ENCODE measurements around the gene CCDC187.

CCDC187 gene

DNA sequence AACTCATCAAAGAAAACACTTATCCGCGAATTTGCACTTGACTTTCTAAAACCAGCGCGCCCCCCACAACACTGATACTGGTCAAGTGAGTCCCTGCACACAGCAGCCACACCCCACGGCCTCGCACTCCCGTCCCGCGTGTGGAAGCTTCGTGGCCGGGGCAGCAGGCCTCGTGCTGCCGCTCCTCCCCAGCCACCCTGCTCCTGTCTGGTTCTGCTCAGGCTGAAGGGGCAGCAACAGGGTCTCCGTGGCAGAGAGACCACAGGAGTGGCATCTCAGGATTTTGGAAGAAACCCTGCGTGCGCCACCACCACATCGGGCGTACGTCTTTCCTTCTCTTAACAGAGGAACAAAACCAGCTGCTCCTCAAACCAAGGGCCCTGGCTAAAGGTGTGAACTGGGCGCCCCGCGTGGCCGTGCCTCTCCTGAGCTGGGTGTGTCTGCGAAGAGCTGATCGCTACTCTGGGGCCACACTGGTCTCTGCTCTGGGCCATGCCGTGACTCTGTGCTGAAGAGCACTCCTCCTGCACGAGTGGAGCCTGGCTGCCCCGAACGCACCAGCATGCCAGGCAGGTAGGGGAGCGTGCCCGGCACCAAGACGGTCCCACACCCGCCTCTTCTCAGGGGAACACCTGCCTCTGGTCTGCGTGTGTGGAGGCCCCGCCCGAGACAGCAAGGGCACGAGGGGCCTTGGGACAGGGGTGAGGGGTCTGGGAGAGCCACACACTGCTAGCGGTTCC is 81.6 kb downstream of the CCDC187 start:
- DNase-seq: no peak

DNA sequence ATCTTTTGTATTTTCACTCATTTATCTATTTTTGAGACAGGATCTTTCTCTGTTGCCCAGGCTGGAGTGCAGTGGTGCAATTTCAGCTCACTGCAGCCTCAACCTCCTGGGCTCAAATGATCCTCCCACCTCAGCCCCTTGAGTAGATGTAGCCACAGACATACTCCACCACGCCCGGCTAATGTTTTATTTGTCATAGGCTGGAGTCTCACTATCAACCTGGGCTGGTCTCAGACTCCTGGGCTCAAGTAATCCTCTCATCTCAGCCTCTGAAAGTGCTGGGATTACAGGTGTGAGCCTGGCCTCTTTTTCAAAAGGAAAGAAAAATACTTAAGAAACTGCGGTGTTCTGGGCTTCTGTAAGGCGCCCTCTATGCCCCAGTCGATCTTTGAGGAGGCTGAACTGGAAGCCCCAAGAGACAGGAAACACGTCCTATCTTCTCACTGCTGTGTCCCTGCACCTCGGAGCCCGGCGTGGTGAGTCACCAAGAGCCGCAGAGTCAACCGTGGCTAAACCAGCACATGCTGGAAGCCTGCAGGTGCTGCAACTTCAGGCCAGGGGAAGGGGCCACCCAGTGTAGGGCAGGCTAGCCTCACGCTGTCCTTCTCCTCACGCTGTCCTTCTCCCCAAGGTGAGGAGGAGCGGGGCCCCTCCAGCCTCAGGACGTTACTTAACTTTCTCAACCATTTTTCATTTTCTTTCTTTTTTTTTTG is 83.7 kb downstream of the CCDC187 start:
- DNase-seq: no peak

DNA sequence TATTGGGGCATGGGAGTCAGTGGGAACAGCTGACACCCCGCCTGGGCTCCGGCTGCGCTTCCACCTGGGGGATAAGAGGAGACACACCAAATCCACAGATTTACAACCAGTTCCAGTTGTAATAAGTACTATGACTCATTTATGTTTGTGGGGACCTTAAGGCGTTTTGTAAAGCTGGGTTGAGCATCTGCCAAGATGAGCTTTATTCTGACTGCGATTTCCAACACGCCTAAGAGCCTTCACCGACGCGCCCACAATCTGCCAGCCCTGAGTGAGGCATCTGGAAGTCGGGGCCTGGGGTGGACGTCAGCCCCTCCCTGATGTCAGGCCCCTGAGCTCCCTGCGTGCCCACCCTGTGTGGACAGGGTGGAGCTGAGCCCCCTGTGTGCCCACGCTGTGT is 84.6 kb downstream of the CCDC187 start:
- DNase-seq: no peak

DNA sequence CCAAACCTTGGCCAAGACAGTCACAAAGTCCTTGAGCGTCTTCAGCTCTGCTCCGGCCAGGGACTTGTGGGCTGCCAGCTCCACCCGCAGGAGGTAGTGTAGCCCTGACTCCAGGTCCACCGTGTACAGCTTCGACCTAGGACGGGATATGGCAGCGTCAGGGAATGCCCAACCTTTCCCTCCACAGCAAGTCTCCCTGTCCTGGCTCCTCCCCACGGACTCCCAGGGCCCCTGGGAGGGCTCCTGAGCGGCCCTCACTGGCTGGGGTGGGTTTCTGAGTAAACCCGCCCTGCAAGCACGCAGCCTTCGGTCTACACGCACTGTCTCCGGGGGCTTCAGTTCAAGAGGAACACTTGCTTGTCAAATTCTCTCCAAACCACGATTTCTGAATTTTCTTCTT is 85.2 kb downstream of the CCDC187 start:
- DNase-seq: no peak

DNA sequence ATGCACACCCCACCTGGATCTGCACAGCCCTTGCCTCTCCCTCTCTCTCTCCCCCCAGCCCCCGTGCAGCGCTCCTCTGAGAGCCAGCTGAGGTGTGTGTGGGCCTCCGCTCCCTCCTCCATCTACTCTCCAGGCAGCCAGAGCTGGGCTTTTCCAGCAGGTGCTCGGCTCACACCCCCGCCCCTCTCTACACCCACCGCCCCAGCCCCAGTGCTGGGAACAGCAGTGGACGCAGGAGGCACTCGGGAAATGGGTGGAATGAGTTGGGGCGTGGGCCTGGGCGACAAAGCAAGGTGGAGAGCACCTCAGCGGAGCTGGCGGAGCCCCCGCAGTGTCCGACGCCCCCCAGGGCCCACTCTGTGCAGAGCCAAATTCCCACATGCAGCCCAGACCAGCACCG is 85.6 kb downstream of the CCDC187 start:
- DNase-seq: no peak

DNA sequence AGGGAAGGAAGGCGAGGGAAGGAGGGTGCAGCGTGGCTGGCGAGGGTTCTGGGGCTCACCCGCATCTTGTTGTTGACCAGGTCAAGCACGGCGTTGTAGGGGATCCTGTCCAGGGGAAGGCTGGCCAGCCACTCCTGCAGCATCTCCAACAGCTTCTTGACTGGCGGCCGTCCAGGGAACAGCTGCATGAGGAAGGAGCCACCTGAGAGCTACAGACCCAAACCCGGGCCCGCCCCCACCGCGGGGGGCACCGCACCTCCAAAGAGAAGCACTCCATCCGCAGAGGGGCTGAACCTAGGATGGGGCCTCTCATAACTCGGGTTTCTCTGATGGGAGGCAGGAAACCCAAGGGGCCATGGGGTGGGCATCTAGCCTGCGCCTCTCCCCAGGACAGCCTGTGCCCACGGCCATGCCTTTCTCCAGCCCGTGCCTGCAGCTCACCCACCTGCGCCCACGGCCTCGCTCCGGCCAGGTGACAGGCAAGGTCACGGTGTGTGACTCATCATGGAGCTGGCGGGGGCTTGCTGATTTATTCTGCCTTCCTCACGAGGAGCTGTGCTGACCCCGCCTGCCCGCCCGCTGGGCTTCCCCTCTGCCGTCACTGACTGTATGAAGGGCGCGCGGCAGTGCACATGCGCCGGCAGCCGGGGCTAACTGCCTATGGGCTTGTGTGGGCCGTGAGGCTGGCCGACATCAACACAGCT is 87.2 kb downstream of the CCDC187 start:
- no peak for DNase-seq

DNA sequence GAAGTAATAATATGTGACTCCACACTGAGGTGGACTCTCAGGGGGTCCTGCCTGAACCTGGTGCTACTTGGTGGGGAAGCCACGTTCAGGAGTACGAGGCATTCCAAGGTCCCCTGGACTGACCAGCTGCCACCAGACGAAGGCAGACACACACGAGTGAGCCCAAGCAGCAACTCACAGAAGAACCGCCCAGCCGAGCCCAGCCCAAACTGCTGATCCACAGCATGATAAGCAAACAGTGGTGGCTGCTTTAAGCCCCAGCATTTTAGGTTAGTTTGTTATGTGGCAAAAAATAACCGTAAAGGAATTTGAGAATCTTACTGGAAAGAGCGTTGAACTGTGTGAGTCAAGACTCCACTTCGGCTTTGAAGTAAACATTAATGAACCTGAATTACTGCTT is 90.2 kb downstream of the CCDC187 start:
- no peak for DNase-seq

DNA sequence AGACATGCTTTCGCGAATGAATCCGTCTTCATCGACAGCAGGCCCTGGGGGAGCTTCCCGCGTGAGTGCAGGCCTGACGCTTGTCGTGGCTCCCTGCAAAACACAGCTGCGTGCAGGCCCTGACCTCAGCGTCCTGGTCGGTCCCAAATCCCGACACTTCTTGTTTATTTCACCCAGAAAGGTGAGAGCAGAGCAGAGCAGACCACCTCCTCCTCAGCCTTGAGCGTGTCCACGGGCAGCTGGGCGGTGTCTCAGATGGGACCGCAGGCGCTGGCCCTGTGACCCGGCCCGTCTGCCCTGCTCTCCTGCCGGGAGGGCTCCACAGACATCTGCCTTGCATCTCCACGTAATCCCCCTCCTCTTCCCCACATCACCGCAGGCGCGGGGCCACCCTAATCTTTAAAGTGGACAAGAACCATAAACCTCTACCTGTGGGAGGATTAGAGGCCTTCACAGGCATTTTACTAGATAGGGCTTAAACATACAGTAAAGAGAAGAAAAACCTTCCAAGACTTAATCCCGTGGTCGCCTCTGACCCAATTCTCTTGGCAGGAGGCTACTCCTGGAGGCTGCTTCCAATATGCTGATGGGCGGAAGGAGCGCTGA is 91.4 kb downstream of the CCDC187 start:
- DNase-seq: no peak

DNA sequence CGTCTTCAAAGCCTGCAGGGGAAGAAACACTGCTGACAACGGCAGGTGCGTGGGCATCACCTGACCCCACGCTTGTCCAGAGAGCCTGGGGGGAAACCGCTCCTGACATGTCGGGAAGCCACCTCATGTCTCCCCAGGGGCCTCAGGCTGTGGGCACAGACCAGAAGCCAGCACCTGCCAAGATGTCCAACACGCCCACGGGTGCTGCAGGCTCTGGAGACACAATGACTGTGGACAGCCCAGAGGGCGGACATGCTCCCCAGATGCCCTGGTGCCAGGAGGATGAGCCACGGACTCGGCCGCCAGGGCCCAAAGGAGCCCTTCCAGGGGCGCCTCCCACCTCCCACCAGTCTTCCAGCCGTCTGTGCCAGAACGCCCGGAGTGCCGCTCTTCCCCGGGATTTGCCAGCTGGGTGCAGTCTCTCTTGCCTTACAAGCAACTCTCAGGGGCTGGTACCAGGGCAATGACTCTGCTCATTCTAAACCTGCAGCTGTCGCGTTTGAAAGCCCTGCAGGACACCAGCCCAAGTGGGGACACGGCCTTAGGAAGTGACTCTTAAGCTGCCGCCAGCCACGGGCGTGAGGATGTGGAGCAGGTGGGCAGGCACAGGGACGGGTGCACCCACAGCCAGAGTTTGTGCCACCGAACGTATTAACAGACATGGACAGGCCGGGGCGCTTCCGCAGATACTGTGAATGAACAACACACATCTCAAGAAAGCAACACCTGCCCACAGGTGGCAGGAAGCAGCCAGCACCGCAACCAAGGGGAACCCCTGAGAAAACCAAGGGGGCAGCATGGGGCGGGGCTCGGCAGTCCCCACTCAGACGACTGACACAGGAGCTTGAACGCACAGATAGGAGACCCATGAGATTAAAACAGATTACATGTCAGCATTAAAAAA is 92.2 kb downstream of the CCDC187 start:
- DNase-seq: no peak

DNA sequence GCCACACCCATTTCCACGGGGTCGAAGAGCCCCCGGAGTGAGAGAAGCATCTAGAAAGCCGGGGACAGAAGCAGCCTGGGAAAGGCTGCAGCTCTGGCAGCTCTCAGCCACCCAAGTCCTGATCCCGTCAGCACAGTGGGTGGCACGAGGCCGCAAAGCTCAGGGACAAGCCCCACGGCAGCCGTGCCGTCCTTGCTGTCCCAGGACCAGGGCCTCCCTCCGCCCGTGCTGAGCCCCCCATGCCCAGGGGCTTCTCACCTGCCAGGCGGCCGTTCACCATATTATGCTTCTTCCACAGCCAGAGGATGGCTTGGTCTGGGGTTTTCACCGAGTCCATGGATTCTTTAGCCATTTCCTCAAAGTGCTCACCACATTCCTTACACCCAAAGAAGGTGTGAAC is 92.9 kb downstream of the CCDC187 start:
- no peak for DNase-seq

DNA sequence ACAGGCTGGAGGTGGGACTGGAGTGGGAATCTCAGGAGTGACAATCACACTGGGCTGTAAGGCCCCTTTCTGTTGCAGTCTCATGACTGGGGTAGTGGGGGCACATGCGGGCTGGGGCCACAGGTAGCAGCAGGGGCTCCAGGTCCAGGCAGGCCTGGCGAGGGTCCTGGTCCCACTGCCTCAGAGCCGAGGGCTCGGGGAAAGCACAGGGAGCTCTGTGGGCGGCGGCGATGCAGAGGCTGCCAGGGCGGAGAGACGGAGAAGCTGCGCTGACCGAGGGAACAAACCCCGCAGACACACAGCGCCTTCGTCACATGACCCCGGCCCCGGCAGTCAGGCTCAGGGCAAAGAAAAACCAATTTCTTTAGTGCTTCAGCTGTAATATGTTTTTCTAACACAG is 93.6 kb downstream of the CCDC187 start:
- no peak for DNase-seq

DNA sequence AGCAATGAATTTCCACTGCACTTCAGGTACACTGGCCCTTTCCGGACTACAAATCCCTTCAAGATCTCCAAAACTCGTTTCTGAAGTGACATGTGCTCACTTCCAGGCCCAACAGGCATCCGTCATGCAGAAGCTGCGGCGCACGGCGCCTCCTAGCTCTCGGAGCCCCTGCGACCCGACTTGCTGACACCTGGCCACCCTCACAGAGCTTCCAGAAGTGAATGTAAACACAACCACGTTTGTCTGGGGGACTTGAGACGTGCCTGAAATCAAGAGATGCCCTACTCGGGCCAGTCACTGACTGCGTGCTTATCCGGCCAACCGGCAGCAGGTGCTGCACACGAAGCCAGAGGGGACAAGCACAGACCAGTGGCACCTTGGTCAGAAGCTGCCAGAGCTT is 94.1 kb downstream of the CCDC187 start:
- no peak for DNase-seq

DNA sequence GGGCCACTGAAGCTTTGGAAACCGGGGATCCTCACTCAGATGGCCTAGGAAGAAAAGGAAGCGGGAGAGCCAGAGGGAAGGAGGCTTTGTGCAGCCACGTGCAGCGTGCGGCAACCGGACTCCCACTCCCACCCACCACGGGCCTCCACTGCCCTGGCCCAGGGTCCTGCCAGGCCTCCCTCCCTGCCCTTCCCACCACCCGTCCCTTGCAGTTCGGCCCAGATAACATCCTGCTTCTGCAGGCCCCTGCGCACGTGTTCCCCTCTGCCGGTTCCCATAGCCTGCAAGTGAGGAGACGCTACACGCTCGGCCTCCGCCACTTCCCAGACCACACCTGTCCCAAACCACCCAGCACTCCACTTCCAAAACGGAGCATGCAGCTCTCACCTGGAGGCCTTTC is 94.7 kb downstream of the CCDC187 start:
- DNase-seq: no peak

DNA sequence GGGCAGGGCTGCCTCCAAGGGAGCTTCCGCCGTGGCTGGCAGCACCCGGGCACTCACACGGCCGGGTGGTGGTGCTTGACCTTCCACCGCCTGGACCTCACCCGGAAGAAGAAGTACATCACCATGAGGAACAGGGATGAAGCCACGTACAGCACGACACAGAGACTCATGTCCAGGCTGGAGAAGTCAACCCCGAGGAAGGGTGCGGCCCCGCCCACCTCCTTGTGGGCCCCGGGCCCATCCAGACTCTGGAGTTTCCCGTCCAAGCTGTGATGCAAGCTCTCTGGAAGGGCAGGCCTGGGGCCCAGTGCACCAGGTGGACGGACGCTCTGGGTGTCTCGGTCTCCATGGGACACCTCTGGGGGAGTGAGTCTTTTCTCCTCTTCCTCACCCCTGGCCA is 95.2 kb downstream of the CCDC187 start:
- no peak for DNase-seq

DNA sequence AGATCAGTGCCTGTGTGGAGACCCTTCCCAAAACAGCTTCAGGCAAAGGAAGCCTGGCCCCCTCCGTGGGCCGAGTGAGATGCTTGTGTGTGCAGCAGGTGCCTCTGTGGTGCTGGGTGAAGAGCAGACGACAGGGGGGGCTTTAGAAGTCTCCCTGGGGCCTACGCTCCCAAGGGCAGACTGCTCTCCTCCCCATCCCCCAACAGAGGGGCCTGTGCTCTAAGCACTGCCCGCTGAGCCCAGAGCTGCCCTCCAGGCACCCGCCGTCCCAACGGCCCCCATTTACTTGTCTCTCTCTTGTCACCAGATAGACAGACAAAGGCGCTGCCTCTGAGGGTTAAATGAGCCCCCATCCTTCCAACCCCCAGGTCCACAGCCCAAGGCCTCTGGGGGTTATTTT is 96.3 kb downstream of the CCDC187 start:
- DNase-seq: no peak

DNA sequence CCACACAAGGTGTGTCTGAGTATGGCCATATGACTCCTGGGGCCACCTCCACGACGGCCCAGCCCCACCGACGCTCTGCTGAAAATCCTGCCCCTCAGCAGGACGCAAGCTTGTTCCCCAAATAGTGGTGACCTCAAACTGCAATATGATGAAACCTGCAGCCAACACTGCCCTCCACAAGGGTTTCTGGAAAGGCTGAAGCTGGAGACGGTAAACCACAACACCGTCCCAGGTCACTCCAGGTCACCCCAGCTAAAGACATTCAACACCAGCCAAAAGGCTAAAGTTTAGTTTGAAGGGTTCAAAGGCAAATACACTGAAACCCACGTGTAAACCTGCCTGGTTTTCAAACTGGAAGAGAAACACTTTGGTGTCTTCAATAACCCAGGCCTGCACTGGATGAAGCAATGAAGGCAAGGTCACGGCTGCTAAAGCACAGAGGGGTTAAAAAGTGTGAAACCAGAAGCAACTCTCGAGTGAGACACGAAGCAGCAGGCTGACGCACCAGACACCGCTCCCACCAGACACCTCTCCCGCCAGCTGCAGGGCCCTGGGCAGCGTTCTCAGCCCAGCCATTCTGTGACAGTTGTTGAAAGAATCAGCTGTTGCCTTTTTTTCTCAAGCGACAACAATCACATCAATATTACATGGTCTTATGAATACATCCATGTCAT is 97.2 kb downstream of the CCDC187 start:
- no peak for DNase-seq

DNA sequence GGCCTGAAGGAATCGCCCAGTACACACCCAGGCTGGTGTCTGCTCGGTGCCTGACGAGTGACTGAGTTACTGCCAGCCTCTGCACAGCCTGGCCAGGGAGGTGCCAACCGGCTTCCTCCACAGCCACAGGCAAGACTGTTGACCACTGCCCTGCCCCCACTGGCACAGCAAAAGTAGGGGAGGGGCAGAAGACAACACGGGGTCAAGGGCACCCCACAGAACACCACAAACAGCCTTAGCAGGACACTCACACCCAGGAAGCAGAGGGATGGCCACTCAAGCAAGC is 98.2 kb downstream of the CCDC187 start:
- no peak for DNase-seq

DNA sequence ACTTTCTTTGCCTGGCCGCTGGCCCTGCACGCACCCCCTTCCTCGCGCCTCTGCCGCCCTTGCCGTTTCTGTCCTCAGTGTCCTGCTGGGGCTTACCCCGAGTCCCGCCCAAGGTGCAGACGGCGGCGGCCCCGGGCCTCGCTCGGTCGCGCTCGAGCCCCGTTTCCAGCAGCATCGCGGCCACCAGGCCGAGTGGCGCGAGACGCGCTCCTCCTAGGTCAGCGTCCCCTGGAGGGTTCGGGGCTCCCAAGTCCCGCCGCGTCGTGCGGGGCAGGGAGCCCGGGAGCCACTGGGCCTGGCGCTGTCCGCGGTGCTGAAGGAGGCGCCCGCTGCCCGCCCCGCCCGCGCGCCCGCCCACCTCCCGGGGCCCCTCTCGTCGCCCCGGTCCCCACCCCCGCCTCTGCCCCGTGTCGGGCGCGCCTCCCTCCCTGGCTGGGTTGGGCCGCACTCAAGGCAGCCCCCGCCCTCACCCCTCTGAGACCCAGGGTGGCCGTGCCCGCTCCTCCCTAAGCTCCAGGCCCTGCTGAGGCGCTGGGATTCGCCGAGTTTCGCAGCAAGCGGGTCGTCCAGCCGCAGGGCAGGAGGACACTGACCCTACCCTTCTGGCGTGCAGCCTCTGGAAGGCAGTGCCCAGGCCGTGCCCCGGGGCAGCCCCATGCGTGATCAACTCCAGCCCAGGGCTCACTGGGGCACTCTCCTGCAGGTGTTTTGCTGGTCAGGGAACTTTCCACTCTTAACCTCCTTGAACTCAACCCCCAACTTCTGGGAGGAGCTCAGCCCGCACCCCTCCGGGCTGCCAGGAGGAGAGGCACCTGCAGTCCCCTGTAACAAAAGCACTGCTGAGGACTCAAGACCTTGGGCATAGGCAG is 98.8 kb downstream of the CCDC187 start, which contains the start of gene LHX3:
Gene LHX3 (minus strand): TSS at position 291 of the 869 bp plus-strand sequence. CDS start 116 bp downstream, at position 175.
- DNase-seq: no peak

DNA sequence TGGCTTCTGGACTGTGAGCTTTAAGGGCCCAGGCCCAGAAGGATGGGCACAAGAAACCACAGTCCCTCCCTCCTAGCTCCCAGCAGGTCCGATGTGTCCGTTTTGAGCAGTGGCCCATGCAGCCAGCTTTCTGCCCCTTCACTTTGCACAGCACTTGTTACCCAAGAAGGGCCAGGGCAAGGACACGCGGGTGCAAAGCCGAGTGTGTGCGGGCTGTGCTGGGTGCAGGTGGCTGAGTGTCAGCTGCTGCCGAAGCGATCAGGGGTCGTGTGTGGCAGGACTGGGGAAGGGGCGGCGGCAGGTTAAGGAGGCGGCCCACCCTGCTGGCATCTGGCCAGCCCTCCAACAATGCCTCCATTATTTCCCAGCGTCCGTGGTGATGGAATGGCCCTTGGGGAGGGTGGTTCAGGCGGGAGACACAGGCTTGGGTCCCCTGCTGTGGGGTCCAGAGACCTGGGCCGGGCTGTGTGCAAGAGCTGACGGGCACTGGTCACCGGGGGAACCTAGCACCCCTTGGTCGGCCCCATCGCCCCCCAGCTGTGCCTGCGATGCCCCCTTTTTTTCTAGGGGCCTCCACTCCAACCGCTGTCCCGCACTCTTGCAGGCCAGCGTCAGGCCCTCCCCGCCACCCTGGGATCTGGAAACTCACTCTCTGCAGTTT is 99.6 kb downstream of the CCDC187 start:
- no peak for DNase-seq

DNA sequence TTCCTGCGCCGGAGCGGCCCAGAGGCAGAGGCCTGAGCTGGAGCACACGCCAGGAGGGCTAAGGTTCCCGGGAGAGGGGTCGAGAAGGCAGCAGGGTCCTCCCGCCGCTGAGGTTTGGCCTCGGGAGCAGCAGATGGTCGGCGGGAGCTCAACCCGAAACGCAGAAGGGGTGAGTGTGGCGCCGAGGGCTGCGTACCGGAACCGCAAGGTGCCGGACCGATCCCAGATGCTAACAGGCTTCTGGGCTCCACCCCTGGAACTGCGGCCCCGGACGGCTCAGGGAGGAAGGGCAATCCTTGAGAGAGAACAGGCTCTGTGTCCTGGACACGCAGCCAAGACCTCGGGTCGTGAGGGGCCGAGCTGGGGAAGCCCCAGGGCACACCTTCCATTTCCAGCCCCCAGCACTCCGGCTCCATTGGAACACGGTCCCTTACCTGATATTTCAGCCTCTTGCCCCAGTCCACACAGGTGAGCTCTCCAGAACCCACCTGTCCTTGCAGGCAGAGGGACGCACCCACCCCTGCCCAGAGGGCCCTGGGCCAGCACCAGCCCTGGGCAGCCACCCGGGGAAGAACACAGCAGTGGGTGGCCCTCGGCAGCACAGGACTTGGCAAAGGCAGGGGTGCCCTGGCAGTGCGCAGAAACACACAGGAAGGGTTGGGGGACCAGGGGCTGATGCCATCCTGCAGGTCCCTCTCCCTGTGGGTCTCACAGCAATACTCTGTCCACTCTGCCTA is 100.3 kb downstream of the CCDC187 start:
- no peak for DNase-seq

Data from cortex of kidney (tissue), 1 donor.